Skin of body (tissue), 2 donors: ENCODE results near the gene RITA1. TPM values are rescaled to one million over a fixed set of nuclear protein-coding genes. Genes with fewer than 3 reads are reported as not detected.

Source experiments
- DNase-seq: peaks from one replicate; lab custom pipeline; 2025; lab: John Stamatoyannopoulos, UW
- total RNA-seq: library from RNA; depleted of rRNA; stranded (reverse); fragments of >200 nt; gene quantifications from one replicate; pipeline ENCODE4 v1.2.3, GENCODE V29; 2014

RITA1 gene
- total RNA-seq, 1 donor from 2014 or later = 5.3 TPM

GRCh38 chr12:113173081-113173698, 12.3 kb upstream of the RITA1 start:
- DNase-seq = no peak

- DNase-seq = no peak
These were observed 10.8 kb upstream of the RITA1 start for GRCh38 chr12:113174461-113175384.

- DNase-seq = no peak
These were observed 6.5 kb upstream of the RITA1 start for GRCh38 chr12:113179023-113179422.

- DNase-seq = no peak
These were observed 5.2 kb upstream of the RITA1 start for GRCh38 chr12:113180333-113180732.

GRCh38 chr12:113181975-113182374, 3.5 kb upstream of the RITA1 start:
- DNase-seq = no peak

DNA sequence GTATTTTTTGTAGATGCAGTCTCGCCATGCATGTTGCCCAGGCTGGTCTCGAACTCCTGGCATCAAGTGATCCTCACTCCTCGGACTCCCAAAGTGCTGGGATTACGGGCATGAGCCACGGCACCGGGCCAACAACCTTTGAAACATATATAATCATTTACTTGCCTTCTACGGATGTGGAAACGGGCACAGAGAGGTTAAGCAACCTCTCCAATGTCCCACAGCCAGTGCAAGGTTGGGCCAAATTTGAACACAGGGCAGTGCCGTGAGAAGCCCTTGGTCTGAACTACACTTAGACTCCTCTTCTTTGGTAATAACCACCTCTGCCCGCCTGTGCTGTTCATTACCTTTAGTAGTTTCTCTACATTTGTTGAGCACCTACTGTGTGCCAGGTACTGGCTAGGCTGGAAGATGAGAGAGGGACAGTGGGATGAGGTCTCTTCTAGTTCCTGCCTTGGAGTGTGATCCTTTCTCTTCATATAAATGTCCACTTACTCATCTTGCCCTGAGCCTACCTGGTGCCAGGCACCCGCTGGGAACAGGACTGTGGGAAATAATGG, 2.4 kb upstream of the RITA1 start:
- no peak for DNase-seq

DNA sequence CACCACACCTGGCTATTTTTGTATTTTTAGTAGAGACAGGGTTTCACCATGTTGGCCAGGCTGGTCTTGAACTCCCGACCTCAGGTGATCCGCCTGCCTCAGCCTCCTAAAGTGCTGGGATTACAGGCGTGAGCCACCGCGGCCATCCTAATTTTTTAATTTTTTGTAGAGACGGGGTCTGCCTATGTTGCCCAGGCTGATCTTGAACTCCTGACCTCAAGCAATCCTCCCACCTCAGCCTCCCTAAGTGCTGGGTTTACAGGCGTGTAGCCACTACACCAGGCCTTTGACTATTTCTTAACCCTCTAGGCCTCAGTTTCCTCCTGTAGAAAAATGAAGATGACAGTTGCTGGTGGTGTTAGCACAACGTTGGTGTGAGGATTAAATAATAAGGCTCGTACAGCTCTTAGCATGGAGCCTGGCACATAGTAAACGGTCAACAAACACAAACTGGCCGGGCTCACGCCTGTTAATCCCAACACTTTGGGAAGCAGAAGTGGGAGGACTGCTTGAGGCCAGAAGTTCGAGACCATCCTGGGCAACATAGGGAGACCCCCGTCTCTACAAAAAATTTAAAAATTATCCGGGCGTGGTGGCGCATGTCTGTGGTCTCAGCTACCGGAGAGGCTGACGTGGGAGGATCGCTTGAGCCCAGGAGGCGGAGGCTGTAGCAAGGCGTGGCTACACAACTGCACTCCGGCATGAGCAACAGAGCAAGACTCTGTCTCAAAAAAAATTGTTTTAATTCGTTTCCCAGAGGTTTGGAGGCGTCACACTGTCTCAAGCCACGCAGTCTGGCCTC, 1.2 kb upstream of the RITA1 start:
- no peak for DNase-seq

DNA sequence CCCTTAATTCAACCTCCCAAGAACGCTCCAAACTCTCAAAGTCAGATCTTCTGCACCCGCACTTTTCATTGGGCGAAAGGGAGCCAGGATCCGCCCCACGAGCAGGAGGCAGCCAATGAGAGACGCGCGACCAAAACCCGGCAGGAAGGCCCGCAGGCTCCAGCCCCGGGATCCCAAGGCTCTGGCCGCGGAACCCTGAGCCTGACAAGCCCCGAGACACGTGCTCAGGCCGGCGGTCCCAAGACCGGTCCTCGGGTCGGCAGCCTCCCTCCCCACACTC, 681 bp upstream of the RITA1 start:
- peak; percentile 74 for DNase-seq

DNA sequence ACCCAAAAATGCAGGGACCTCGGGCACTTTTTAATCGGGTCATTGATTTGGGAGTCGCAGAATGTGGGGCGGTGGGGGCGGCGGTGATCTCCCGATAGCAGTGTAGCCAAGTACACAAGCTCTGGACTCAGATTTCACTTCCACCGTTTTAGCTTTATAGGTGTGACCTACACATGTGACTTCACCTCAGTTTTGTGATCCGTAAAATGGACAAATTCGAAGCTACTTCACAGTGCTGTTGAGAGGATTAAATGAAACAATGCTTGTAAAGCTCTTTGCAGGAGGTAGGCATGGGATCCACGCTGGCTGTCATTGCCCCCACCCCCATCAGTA, 478 bp downstream of the RITA1 start:
- DNase-seq = no peak

DNA sequence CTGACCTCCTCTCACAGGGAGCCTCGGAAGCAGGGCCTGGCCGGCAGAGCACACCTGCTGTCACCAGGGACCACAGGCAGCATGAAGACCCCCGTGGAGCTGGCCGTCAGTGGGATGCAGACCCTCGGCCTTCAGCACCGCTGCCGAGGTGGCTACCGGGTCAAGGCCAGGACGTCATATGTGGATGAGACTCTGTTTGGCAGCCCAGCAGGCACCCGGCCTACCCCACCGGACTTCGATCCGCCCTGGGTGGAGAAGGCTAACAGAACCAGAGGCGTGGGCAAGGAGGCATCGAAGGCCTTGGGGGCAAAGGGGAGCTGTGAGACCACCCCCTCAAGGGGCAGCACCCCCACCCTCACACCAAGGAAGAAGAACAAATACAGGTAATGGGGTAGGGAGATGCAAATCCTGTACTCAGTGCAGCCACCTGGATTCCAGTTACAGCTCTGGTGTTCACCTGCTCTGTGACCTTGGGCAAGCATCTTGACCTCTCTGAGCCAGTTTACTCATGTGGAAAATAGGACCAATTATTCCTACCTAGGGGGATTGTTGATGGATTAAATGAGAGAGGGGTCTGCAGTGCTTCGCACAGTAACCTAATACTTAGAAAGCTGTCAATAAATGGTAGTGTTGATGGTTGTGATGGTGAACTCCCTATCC, 1.3 kb downstream of the RITA1 start:
- no peak for DNase-seq

DNA sequence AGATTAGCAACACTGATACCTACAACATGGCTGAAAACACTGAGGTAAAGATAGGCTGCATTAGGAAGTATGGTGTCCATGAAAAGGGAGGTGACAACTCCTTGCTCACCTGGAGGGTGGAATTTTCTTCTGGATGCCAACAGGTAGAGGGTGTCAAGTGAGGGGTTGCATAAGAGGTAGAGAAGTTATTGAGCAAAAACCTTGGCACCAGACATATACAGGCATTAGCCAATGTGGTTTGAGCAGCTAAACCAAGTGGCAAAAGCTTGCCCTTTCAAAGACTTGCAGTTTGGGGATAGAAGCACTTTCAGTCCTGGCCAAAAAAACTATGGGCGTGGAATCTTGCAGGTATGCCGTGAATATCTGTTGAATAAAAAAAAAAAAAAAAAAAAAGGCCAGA, 3.8 kb downstream of the RITA1 start:
- no peak for DNase-seq

GRCh38 chr12:113190761-113191160, 5.2 kb downstream of the RITA1 start:
- DNase-seq = no peak

GRCh38 chr12:113191227-113191626, 5.7 kb downstream of the RITA1 start:
- no peak for DNase-seq

GRCh38 chr12:113194971-113195391, 9.5 kb downstream of the RITA1 start:
- DNase-seq = no peak

- DNase-seq = no peak
These were observed 10.1 kb downstream of the RITA1 start for GRCh38 chr12:113195598-113195997.

DNA sequence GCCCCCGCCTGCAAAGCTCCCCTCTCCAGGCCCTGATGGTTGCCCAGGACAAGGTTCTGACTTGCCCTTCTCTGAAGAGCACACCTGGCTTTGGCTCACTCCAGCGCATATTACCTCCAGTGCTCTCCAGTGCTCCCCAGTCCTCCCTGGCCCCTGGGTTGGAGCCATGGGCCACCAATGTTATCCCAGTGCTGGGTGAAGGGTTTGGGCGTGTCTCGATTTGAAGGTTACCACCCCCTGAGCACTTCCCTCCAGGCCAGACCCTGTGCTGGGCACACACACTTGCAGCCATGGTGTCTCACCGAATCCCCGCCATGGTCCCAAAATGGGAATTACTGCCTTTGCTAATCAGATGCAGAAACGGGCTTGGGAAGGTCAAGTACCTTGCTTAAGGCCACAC, 11.1 kb downstream of the RITA1 start:
- no peak for DNase-seq

GRCh38 chr12:113196990-113197389, 11.5 kb downstream of the RITA1 start:
- peak; percentile 59 for DNase-seq

- DNase-seq = no peak
These were observed 12.1 kb downstream of the RITA1 start for GRCh38 chr12:113197518-113198077.

DNA sequence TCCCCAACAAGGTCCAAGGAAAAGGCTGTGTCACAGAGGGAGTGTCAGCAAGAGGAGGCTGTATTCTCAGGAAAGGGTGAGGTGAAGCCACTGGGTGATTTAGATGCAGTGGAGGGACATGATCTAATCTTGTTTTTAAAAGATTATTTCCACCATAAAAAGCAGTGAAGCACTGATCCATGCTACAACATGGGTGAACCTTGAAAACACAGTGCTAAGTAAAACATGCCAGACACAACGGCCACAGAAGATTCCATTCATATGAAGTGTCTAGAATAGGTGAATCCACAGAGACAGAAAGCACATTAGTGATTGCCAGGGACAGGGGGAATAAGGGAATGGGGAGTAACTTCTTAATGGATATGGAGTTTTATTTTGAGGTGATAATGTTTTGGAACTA, 12.8 kb downstream of the RITA1 start:
- DNase-seq = no peak

DNA sequence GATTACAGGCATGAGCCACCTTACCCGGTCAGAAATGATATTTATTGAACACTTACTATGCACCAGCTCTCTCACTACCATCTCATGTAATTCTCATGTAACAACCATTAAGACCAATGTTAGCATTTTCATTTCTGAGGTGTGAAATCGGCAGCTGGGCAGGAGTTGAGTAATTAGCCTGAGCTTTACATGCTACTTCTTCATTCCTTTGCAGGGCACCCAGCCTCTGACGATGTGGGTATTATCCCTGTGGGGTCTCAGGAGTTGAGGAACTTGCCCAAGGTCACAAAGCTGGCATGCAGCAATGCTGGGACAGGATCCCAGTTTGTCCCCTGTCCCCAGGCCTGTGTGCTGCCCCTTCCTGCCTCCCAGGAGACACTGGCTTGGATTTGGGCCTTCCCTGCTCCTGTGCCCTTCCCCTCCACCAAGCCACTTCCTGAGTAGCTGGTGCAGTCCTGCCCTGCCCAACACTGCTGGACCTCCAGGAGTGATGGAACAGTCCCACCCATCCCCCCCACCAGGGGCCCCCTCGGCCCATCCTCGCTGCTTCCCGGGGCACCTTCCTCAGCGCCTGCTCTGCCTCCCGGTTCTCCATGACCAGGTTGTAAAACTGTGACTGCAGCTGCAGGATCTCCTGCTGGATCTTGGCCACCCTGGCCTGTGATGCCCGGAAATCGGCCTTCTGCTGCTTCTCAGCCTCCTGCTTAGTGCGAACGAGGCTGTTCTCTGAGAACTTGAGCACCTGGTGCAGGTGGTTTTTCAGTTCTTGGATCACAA, 14.7 kb downstream of the RITA1 start:
- DNase-seq = no peak
